ENCODE results near the gene SYNE2.
"Not testable (repeated sequence)": the region's sequence is repeated elsewhere in the genome, so short reads cannot be mapped to it uniquely, and the experiment has no call there.

SYNE2 gene, protein sequence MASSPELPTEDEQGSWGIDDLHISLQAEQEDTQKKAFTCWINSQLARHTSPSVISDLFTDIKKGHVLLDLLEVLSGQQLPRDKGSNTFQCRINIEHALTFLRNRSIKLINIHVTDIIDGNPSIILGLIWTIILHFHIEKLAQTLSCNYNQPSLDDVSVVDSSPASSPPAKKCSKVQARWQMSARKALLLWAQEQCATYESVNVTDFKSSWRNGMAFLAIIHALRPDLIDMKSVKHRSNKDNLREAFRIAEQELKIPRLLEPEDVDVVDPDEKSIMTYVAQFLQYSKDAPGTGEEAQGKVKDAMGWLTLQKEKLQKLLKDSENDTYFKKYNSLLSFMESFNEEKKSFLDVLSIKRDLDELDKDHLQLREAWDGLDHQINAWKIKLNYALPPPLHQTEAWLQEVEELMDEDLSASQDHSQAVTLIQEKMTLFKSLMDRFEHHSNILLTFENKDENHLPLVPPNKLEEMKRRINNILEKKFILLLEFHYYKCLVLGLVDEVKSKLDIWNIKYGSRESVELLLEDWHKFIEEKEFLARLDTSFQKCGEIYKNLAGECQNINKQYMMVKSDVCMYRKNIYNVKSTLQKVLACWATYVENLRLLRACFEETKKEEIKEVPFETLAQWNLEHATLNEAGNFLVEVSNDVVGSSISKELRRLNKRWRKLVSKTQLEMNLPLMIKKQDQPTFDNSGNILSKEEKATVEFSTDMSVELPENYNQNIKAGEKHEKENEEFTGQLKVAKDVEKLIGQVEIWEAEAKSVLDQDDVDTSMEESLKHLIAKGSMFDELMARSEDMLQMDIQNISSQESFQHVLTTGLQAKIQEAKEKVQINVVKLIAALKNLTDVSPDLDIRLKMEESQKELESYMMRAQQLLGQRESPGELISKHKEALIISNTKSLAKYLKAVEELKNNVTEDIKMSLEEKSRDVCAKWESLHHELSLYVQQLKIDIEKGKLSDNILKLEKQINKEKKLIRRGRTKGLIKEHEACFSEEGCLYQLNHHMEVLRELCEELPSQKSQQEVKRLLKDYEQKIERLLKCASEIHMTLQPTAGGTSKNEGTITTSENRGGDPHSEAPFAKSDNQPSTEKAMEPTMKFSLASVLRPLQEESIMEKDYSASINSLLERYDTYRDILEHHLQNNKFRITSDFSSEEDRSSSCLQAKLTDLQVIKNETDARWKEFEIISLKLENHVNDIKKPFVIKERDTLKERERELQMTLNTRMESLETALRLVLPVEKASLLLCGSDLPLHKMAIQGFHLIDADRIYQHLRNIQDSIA (N-terminal part only)

DNA sequence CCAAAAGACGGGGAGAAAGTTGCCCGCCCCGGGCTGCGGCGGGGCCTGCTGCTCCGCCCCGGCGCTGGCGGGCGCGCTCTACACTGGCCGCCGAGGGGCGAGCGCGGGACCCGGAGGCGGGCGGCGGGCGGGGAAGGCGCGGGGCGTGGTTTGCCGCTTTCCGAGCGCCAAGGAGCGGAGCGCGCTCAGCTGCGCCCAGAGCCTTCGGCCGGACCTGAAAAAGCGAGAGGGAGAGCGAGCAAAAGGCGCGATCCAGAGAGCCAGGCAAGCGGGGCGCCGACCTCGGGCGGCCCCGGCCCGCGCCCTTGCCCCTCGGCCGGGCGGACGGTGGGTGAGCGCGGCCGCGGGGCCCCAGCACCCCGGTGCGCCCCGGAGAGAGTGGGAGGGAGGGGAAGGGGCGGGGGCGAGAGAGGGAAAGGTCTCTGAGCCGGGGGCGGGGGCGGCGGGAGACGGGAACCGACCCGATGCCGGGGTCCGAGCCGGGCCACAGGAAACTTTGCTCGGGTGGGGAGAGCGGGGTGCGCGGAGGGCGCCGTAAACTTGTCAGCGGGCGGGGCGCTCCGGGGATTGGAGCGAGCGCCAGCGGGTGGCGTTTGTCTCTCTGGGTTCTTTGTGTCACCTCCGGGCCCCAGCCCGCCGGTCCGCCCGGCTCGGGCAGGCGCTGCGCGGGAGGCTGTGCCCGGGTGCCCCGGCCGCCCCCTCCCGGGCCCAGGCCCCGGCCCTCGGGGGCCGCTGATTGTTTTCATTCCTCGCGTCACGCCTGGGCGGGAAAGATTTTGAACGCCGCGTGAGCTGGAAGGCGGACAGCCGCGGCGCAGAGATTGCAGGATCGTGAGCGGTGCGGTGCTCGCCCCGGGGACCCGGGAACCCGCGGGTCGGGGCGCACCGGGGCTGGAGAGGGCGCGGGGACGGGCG, at the start of gene SYNE2:
TSS of gene SYNE2 (plus strand) at position 188 of the 915 bp plus-strand sequence. CDS start 56,145 bp downstream, outside the sequence.
- DNase-seq, result peak; percentile 85

DNA sequence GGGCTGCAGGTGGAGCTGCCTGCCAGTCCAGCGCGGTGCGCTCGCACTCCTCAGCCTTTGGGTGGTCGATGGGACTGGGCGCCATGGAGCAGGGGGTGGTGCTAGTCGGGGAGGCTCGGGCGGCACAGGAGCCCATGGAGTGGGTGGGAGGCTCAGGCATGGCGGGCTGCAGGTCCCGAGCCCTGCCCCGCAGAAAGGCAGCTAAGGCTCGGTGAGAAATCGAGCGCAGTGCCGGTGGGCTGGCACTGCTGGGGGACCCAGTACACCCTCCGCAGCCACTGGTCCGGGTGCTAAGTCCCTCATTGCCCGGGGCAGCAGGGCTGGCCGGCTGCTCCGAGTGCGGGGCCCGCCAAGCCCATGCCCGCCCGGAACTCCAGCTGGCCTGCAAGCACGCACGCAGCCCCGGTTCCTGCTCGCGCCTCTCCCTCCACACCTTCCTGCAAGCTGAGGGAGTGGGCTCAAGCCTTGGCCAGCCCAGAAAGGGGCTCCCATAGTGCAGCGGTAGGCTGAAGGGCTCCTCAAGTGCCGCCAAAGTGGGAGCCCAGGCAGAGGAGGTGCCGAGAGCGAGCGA, 49.5 kb upstream of the SYNE2 start:
- not testable (repeated sequence) for DNase-seq

DNA sequence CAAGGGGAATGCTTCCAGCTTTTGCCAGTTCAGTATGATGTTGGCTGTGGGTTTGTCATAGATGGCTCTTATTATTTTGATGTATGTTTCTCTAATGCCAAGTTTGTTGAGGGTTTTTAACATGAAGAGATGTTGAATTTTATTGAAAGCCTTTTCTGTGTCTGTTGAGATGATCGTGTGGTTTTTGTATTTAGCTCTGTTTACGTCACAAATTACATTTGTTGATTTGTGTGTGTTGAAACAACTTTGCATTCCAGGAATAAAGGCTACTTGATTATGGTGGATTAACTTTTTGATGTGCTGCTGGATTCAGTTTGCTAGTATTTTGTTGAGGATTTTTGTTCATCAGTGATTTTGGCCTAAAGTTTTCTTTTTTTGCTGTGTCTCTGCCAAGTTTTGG, 46.7 kb upstream of the SYNE2 start:
- DNase-seq, result not testable (repeated sequence)

DNA sequence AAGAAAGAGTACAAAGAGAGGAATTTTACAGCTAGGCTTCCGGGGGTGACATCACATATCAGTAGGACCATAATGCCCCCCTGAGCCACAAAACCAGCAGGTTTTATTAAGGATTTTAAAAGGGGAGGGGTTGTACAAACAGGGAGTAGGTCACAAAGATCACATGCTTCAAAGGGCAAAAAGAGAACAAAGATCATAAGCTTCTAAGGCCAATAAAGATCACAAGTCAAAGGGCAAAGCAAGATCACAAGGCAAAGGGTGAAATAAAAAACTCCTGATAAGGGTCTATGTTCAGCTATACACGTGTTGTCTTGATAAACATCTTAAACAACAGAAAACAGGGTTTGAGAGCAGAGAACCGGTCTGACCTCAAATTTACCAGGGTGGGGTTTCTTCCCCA, 41.1 kb upstream of the SYNE2 start:
- not testable (repeated sequence) for DNase-seq

DNA sequence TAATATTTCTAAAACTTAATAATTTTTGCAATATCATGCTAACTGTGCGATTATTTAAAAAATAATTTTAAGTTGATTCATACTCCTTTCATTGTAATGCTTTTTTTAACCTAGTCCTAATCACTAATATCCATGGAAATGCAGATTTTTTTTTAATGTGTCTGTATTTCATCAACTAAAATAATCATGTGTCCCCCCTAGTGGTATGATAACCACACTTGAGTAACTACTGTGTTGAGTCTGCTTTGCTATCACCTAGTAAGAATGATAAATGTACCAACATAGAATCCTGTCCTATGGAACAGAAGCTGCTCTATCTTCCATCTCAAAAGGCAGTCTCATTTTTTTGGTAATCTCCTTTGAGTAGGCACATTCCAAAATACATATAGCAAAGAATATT, 19.1 kb upstream of the SYNE2 start:
- DNase-seq, result no peak

DNA sequence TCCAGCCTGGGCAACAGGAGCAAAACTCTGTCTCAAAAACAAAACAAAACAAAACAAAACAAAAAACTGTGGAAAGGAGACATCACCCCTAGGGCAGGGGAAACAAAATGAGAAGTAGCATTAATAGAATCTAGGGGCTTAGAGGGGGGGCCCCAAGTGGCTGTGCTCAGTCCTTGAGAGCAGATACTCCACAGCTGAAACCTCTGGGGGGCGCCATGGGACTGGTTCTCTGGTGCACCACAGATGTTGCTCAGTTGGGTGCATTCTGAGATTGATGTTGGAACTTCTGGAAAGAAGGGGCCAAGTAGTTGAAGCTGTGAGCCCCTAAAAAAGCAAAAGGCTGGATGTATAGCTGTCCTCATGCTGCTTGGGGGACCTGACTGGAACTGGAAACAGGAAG, 11.8 kb upstream of the SYNE2 start:
- DNase-seq, result peak; percentile 78

DNA sequence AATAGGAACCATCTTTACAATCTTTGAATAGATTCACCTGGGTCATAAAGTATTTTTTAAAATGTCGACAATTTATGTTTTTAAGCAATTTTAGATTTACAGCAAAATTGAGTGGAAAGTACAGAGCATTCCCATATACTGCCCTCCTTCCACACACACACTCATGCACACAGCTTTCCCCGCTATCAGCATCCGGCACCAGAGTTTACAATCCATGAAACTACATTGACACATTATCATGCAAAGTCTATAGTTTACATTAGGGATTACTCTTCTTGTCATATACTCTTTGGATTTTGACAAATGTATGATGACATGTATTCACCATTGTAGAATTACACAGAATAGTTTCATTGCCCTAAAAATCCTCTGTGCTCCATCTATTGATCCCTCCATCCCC, 9.0 kb upstream of the SYNE2 start:
- no peak for DNase-seq

DNA sequence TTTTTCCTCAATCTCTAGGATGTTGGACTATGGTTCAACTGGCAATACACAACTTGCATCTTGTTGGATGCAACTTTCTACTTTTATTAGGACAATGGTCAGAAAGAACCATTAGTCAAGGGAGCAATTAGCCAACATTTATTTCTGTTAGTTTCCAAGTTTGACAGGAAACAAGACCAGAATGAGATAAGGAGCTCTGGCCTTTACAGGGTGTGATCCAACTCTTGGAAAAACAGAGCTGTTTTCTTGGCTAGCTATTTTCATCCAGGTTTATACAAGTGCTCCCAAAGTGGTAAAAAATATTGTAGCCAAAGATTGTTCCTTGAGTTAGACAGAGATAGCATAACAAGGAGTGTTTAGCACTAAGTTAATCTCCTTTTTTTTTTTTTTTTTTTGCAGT, 3.9 kb upstream of the SYNE2 start:
- no peak for DNase-seq

DNA sequence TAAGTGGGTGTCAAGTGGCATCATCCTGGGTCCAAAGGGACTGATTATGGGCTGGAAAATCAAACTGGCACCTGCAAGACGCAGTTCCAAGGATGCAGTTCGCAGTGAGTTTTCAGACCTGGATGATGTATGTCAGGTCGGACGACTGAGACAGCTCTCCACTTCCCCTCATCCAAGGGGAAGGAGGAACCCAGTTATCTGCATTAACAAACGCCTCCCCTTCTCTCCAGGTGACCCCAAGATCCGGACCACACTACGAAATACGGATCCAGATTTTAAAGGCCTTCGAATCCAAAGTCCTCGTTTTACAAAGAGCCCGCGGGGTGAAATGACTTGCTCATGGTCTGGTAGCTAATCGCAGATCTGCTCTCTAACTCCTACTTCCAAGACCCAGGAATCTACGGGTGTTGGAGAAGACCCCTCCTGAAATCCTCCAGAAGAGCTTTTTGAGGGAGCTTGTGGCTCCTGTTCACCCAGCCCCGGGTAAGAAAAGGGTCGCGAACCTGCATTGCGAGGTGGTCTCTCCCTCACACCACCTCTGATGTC, 460 bp upstream of the SYNE2 start:
- no peak for DNase-seq

DNA sequence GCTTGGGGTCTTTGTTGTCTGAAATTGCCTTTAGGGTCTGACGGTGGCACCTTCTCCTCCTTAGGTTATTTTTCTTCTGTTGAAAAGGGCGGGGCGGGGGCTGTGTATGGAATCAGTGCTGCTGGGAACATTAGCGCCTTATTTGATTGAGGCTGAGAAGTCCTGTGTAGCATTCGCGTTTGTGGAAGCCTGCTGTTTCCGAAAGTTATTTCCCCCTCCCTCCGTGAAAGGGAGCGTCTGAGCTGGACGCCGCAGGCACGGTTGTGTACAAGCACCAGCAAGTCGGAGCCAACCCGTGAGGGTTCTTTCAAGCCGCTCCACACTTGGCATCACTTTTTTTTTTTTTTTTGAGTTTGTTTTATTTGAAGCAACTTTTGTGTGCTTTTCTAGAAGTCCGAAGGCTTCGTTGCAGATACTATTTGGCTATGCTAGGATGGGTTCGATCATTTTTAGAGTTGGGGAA, 1.1 kb downstream of the SYNE2 start:
- peak; percentile 73 for DNase-seq

DNA sequence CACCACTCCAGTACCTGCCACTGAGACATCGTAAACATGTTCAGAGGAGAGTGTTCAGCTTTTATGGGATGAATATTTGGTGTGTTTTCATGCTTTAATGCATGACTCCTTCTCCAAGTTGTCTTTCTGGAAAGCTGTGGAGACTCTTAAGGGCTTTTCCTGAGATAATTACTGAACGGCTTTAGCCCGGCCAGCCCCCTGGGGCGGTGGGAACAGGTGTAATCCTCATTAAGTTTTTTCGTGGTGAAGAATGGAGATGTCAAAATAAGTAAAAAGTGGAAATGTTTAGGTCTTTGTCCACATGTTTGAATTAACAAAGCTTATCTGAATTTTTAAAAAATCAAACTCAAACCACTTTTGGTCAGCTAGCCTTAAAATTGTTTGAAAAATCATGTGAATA, 1.5 kb downstream of the SYNE2 start:
- DNase-seq, result no peak

DNA sequence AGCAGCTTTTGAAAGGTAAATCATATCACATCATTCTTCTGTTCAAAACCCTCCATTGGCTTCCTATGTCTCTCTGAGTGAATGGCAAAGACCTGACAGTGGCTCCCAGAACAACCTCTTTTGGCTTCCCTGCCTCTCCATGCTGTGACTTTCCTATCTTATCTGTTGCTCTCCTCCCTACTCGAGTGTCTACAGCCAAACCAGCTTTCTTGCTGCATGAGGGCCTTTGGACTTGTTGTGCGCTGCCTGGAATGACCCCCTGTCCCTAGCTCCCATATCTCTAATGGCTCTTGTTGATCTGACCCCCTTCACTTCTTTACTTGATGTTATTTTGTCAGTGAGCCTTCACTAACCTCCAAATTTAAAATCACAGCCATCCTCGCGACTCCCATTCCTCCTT, 2.5 kb downstream of the SYNE2 start:
- no peak for DNase-seq

DNA sequence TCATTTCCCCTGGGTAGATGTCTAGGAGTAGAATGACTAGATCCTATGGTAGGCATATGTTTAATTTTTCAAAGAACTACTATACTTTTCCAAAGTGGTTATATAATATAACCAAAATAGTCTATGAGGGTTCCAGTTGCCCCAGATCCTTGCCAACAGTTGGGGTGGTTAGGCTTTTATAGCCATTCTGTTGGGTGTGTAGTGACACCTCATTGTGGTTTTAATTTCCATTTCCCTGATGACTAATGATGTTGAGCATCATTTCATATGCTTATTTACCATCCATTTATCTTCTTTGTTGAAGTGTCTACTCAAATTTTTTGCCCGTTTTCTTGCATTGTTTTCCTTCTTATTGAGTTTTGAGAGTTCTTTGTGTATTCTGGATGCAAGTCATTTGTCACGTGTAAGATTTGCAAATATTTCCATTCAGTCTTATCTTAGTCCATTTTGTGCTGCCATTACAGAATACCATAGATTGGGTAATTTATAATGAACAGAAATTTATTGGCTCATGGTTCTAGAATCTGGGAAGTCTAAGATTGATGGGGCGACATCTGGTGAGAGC, 4.7 kb downstream of the SYNE2 start:
- peak; percentile 78 for DNase-seq

DNA sequence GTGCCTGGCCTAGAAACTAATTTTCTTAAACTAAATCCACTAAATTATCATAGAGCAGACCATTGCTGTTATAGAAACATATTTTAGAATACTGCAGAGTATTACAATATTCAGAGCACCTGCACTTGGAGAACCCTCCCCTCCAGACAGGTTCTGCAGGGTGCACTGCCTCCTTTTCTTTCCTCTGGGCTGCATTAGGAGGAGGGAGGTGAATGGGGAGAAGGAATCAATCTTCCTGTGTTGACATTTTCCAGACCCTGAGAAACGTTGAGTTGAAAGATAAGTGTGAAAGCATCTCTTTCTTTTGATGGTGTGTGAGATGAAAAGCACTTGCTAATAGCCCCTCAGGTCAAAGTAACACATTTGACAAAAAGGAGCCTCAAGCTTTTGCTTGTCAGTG, 7.3 kb downstream of the SYNE2 start:
- DNase-seq, result no peak

DNA sequence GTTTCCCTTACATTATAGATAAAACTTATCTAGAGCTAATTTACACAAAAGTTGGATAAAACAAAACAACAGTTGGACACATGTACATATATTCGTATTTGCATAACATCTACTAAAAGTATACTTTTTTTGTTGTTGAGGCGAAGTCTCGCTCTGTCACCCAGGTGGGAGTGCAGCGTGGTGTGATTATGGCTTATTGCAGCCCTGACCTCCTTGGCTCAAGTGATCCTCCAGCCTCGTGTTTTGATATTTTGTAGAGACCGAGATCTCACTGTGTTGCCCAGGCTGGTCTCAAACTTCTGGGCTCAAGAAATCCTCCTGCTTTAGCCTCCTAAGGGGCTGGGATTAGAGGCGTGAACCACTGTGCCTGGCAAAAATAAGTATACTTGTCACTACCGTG, 9.4 kb downstream of the SYNE2 start:
- DNase-seq, result no peak

DNA sequence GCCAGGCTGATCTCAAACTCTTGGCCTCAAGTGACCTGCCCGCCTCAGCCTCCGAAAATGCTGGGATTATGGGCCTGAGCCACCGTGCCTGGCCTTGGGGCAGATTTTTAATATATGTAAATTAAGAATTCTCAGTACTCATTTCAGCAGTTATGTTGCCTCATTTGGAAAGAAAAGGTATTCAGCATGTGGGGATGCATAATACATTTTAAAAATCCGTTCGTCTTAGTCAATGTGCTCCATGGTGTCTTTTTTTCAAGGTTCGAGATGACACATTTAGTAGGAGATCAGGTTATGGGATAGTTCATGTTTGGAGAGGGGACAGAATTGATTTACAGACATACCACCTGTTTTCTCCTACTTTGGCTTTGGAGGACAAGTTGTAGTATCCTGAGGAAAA, 10.2 kb downstream of the SYNE2 start:
- DNase-seq, result no peak

DNA sequence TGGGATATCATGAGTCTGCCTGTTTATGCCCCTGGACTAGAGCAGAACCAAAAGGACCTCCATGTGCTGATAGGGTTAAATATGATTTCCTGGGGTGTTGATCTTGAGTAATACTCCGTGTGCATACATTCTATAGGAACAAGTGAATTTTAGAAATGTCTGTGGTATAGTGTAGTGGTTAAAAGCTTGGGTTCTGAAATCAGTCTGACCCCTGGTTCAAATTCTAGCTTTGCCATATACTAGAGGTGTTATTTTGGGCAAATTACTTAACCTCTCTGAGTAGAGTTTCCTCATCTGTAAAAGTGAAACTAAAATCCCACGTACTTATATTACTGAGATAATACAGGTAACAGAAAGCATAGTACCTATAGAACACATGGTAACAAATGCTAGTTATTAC, 12.0 kb downstream of the SYNE2 start:
- not testable (repeated sequence) for DNase-seq

DNA sequence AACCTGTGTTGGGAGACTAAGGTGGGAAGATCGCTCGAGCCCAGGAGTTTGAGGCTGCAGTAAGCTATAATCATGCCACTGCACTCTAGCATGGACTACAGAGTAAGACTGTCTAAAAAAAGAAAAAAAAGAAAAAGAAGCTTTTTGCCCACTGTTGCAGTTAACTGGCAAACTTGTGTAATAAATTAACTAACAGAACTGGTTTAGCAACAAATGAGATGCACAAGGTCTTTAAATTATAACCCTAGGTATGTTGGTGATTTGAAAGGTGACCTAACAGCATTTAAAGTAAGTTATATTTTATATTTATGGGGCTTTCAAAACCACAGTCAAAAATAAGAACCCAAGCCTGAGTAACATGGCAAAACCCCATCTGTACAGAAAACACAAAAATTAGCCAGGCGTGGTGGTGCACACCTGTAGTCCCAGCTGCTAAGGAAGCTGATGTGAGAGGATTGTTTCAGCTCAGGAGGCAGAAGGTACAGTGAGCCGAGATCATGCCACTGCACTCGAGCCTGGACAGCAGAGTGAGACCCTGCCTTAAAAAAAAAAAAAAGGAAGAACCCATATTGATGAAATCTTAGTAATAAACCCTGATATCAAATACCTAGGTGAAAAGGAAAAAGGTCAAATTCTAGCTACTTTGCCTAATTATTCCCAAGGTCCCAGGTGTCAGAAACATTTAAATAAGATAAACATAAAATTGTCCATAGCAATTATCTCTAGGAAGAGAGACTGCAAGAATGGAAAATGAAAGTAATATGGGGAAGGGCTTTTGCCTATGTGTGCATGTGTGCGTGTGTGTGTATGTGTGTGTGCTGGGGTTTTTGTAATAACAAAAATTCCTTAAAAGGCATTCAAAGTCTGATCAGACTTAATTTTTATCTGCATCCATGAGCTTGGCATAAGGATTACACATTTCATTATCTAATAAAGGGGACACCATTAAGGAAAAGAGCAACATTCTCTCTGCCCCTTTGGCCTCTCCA, 15.4 kb downstream of the SYNE2 start:
- DNase-seq, result peak; percentile 68

DNA sequence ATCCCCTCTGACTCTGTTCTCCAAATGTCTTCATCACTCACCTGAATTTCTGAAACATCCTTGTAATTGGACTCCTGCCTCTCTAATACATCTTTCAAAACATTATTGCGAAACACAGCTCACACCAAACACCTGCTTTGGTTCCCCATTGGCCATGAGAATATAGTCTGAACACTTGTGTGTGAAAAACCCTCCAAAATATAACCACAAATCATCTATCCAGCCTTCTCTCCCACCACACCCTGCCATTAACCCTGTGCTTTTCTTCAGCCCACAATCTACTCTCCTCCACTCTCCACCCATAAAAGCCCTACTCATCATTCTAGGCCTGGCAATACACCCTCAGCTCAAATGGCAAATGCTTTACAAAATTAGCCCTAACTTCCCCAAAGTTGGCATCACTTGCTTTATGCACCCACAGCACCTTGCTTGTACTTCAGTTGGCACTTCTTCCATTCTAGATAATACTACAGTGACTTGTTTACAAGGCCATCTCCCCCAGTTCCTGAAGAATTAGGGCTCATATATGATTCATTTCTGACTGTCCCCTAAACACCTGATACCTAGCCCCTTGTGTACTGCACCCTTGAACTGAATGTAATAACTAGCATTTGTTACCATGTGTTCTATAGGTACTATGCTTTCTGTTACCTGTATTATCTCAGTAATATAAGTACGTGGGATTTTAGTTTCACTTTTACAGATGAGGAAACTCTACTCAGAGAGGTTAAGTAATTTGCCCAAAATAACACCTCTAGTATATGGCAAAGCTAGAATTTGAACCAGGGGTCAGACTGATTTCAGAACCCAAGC, 17.3 kb downstream of the SYNE2 start:
- DNase-seq, result not testable (repeated sequence)
